GM23248 (cell line): Measurements from ENCODE around the gene TNFAIP1. TPM values are rescaled to one million over a fixed set of nuclear protein-coding genes. Genes with fewer than 3 reads are reported as not detected.
"Not testable (repeated sequence)": the region's sequence is repeated elsewhere in the genome, so short reads cannot be mapped to it uniquely, and the experiment has no call there.

Experiments
- DNase-seq: peaks from one replicate; pipeline ENCODE4 v3.0.0-alpha.2; 2015
- H2AFZ ChIP-seq: fragments of 200-600 bp; sonication (generic); 2 replicates; pipeline ENCODE4 v1.6.1; 2016; ENCODE audit warnings: antibody characterized with exemption
- H3F3A ChIP-seq: fragments of 200-600 bp; sonication (generic); 2 replicates; pipeline ENCODE4 v1.6.1; 2016; ENCODE audit warnings: mild to moderate bottlenecking, antibody characterized with exemption, mixed run types; ENCODE audit not compliant: insufficient read depth
- H3K27ac ChIP-seq: fragments of 200-600 bp; sonication (generic); 2 replicates; pipeline ENCODE4 v1.5.1; 2016; ENCODE audit warnings: mild to moderate bottlenecking
- H3K27me3 ChIP-seq: fragments of 200-600 bp; sonication (generic); replicated peaks from 2 replicates; pipeline ENCODE4 v1.6.1; 2016; ENCODE audit warnings: mild to moderate bottlenecking; ENCODE audit not compliant: insufficient read depth
- H3K36me3 ChIP-seq: fragments of 200-600 bp; sonication (generic); 2 replicates; pipeline ENCODE4 v1.6.1; 2016; ENCODE audit warnings: low read depth, mild to moderate bottlenecking
- H3K4me1 ChIP-seq: fragments of 200-600 bp; sonication (generic); 2 replicates; pipeline ENCODE4 v1.6.1; 2016; ENCODE audit warnings: mild to moderate bottlenecking; ENCODE audit not compliant: insufficient read depth
- H3K4me2 ChIP-seq: fragments of 200-600 bp; sonication (generic); one replicate; pipeline ENCODE4 v1.6.1; 2016; ENCODE audit warnings: mild to moderate bottlenecking; ENCODE audit not compliant: unreplicated experiment
- H3K4me3 ChIP-seq: fragments of 200-600 bp; sonication (generic); 2 replicates; pipeline ENCODE4 v1.5.1; 2016; ENCODE audit warnings: mild to moderate bottlenecking
- H3K79me2 ChIP-seq: fragments of 200-600 bp; sonication (generic); 2 replicates; pipeline ENCODE4 v1.6.1; 2016; ENCODE audit warnings: mild to moderate bottlenecking; ENCODE audit not compliant: insufficient read depth
- H3K9ac ChIP-seq: fragments of 200-600 bp; sonication (generic); 2 replicates; pipeline ENCODE4 v1.6.1; 2016; ENCODE audit warnings: mild to moderate bottlenecking
- H3K9me2 ChIP-seq: fragments of 200-600 bp; sonication (generic); 2 replicates; pipeline ENCODE4 v1.6.1; 2016; ENCODE audit warnings: mixed run types, mild to moderate bottlenecking, moderate library complexity; ENCODE audit not compliant: insufficient read depth
- H3K9me3 ChIP-seq: fragments of 200-600 bp; sonication (generic); one replicate; pipeline ENCODE4 v1.6.1; 2017; ENCODE audit warnings: low read depth
- H4K20me1 ChIP-seq: fragments of 200-600 bp; sonication (generic); 2 replicates; pipeline ENCODE4 v1.6.0; 2016; ENCODE audit not compliant: insufficient read depth
- EZH2 ChIP-seq: fragments of 200-600 bp; sonication (generic); IDR thresholded peaks from 2 replicates; pipeline ENCODE4 v1.6.1; 2018; ENCODE audit warnings: antibody characterized with exemption, mild to moderate bottlenecking; ENCODE audit not compliant: insufficient read depth, poor library complexity, severe bottlenecking
- EZH2phosphoT487 ChIP-seq: fragments of 200-600 bp; sonication (generic); IDR thresholded peaks from 2 replicates; pipeline ENCODE4 v1.6.1; 2018; ENCODE audit warnings: antibody characterized with exemption, moderate library complexity, mild to moderate bottlenecking, low read depth; ENCODE audit not compliant: insufficient read depth
- WGBS, 2 experiments: methylation state at CpG; one replicate each; pipeline ENCODE4 v1.1.6; 2015 to 2017; ENCODE audit warnings: low lambda C conversion rate in 2 of 2, low coverage in 1 of 2; ENCODE audit errors: missing lambda C conversion rate in 2 of 2; 5-methylcytosine and 5-hydroxymethylcytosine counted together
- in situ Hi-C: fragments of 300-500 bp; cut with MboI; formaldehyde crosslinking; loops from 2 replicates; pipeline ENCODE4 v1.15.0; 2020
- polyA plus RNA-seq: library from polyadenylated mRNA; unstranded; fragments of >200 nt; fragmentation: Nextera tagmentation; extraction: Ambion mirVana; gene quantifications from 2 replicates; pipeline ENCODE4 v1.2.1, GENCODE V29; 2016
- total RNA-seq: library from RNA; depleted of rRNA; stranded (reverse); fragments of >200 nt; shearing (Covaris generic); gene quantifications from 2 replicates; pipeline ENCODE4 v1.2.3, GENCODE V29; 2014; rRNA removed

The TNFAIP1 gene
- total RNA-seq (47.7 and 50.8 TPM in 2 replicates), polyA plus RNA-seq (53.7 and 59.4 TPM in 2 replicates)

- Histone ChIP-seq H3K4me2 (peak within 1 kb of the TSS; percentile 100), H3K9ac (peak within 1 kb of the TSS; percentile 97), H3K4me3 (peak within 1 kb of the TSS; percentile 86), H3K36me3 (no peaks in the 10 kb centered on the region; the same call in 1 of the 2 replicates), H3K27ac (peak within 1 kb of the TSS; percentile 97), H3K9me2 (no peaks in the 10 kb centered on the region), H3K79me2 (peaks cover 94% of the 10 kb centered on the region), H3K4me1 (peaks cover 41% of the 10 kb centered on the region), H2AFZ (peak within 1 kb of the TSS; percentile 77), H3K27me3 (no peaks in the 10 kb centered on the region), H3K9me3 (no peaks in the 10 kb centered on the region), H3F3A (peaks cover 21% of the 10 kb centered on the region), H4K20me1 (no peaks in the 10 kb centered on the region; the same call in 1 of the 2 replicates)
- TF ChIP-seq EZH2 (no peak), EZH2phosphoT487 (no peak)
- WGBS, 2 experiments = 0 to 1% methylated on average over 59 to 62 of the region's 62 CpGs
- in situ Hi-C loops = no loop called here
- DNase-seq = peak; percentile 100
These were observed at the start of gene TNFAIP1, which contains the start of gene IFT20 for GRCh38 chr17:28335201-28335958. TNFAIP1 (plus strand) TSS chr17:28335761; CDS start chr17:28339522, 3,761 bp downstream. IFT20 (minus strand) TSS chr17:28335472; CDS start chr17:28331985, 3,487 bp downstream.

- in situ Hi-C loops = no loop called here
- Histone ChIP-seq H3K4me3 (no peak overlapping the region), H3K36me3 (no peaks in the 10 kb centered on the region), H3K4me1 (peaks cover 22% of the 10 kb centered on the region), H3K4me2 (no peak overlapping the region), H3F3A (peaks cover 12% of the 10 kb centered on the region), H3K27me3 (no peaks in the 10 kb centered on the region), H3K27ac (no peak overlapping the region), H3K9me3 (no peaks in the 10 kb centered on the region), H3K9me2 (no peaks in the 10 kb centered on the region), H2AFZ (no peak overlapping the region), H3K9ac (no peak overlapping the region), H4K20me1 (no peaks in the 10 kb centered on the region), H3K79me2 (no peaks in the 10 kb centered on the region)
- 73 to 79% methylated on average over 2 of the region's 2 CpGs for WGBS, 2 experiments
- TF ChIP-seq EZH2 (no peak), EZH2phosphoT487 (no peak)
- DNase-seq = no peak
These were observed 49.6 kb upstream of the TNFAIP1 start for GRCh38 chr17:28285965-28286364.

GRCh38 chr17:28290703-28291102 is 44.9 kb upstream of the TNFAIP1 start:
- no peak overlapping the region for H3K9ac ChIP-seq
- H3K4me1 ChIP-seq = no peaks in the 10 kb centered on the region
- H3K9me3 ChIP-seq = no peaks in the 10 kb centered on the region
- no peak overlapping the region for H3K4me2 ChIP-seq
- no peaks in the 10 kb centered on the region for H3K36me3 ChIP-seq
- H3K9me2 ChIP-seq = no peaks in the 10 kb centered on the region
- 32 to 64% methylated on average over 2 of the region's 2 CpGs for WGBS, 2 experiments
- TF ChIP-seq EZH2 (no peak), EZH2phosphoT487 (no peak)
- no peak overlapping the region for H2AFZ ChIP-seq
- H3K27ac ChIP-seq = no peak overlapping the region
- H3K79me2 ChIP-seq = no peaks in the 10 kb centered on the region
- no peaks in the 10 kb centered on the region for H4K20me1 ChIP-seq
- no peaks in the 10 kb centered on the region for H3F3A ChIP-seq
- DNase-seq = no peak
- no peak overlapping the region for H3K4me3 ChIP-seq
- in situ Hi-C loops = no loop called here
- no peaks in the 10 kb centered on the region for H3K27me3 ChIP-seq

GRCh38 chr17:28291780-28292330 is 43.7 kb upstream of the TNFAIP1 start:
- no peak for DNase-seq
- no peaks in the 10 kb centered on the region for H3K79me2 ChIP-seq
- in situ Hi-C loops = no loop called here
- H4K20me1 ChIP-seq = no peaks in the 10 kb centered on the region
- no peak overlapping the region for H2AFZ ChIP-seq
- TF ChIP-seq EZH2 (no peak), EZH2phosphoT487 (no peak)
- no peak overlapping the region for H3K9ac ChIP-seq
- H3F3A ChIP-seq = no peaks in the 10 kb centered on the region
- H3K4me2 ChIP-seq = no peak overlapping the region
- 72 to 79% methylated on average over 1 of the region's 1 CpG for WGBS, 2 experiments
- H3K9me3 ChIP-seq = no peaks in the 10 kb centered on the region
- H3K27ac ChIP-seq = no peak overlapping the region
- no peaks in the 10 kb centered on the region for H3K27me3 ChIP-seq
- H3K4me3 ChIP-seq = no peak overlapping the region
- H3K36me3 ChIP-seq = no peaks in the 10 kb centered on the region
- no peaks in the 10 kb centered on the region for H3K4me1 ChIP-seq
- H3K9me2 ChIP-seq = no peaks in the 10 kb centered on the region

- H3K9me3 ChIP-seq, H3K4me3 ChIP-seq, H4K20me1 ChIP-seq, H3K4me2 ChIP-seq, H3K9me2 ChIP-seq, H3K27me3 ChIP-seq, DNase-seq, H3K36me3 ChIP-seq, H2AFZ ChIP-seq, H3K9ac ChIP-seq, in situ Hi-C loops, H3K4me1 ChIP-seq, H3F3A ChIP-seq, H3K27ac ChIP-seq, H3K79me2 ChIP-seq: not testable (repeated sequence)
- 88 to 93% methylated on average over 12 of the region's 12 CpGs for WGBS, 2 experiments
These were observed 42.7 kb upstream of the TNFAIP1 start for GRCh38 chr17:28292878-28293277.
